Trophoblast cell (in vitro differentiated cells and primary cell): ENCODE results near the gene CENPP.

Experiments used
- DNase-seq, 2 donors: peaks; one replicate each; pipeline ENCODE4 v3.0.0-alpha.2; 2016
- H2AFZ ChIP-seq: 2 replicates; pipeline ENCODE4 v1.6.1; 2013; ENCODE audit warnings: low read length, moderate library complexity, mild to moderate bottlenecking; ENCODE audit not compliant: insufficient read depth, poor library complexity
- H2AK5ac ChIP-seq: 2 replicates; pipeline ENCODE4 v1.6.1; 2013; ENCODE audit warnings: mild to moderate bottlenecking, low read length
- H2BK120ac ChIP-seq: 2 replicates; pipeline ENCODE4 v1.6.1; 2013; ENCODE audit warnings: low read length, mild to moderate bottlenecking, moderate library complexity; ENCODE audit not compliant: insufficient read depth, poor library complexity
- H2BK12ac ChIP-seq: 2 replicates; pipeline ENCODE4 v1.6.1; 2013; ENCODE audit warnings: mild to moderate bottlenecking, low read length, moderate library complexity
- H2BK5ac ChIP-seq: 2 replicates; pipeline ENCODE4 v1.6.1; 2013; ENCODE audit warnings: low read length, low read depth, moderate library complexity, mild to moderate bottlenecking; ENCODE audit not compliant: poor library complexity
- H3K14ac ChIP-seq: 2 replicates; pipeline ENCODE4 v1.6.1; 2013; ENCODE audit warnings: mild to moderate bottlenecking, low read length
- H3K18ac ChIP-seq: 2 replicates; pipeline ENCODE4 v1.6.1; 2013; ENCODE audit warnings: mild to moderate bottlenecking, low read length
- H3K23ac ChIP-seq: 2 replicates; pipeline ENCODE4 v1.6.1; 2013; ENCODE audit warnings: low read length
- H3K27ac ChIP-seq: 2 replicates; pipeline ENCODE4 v1.5.1; 2013; ENCODE audit warnings: low read depth, mild to moderate bottlenecking, inconsistent platforms, low read length, moderate library complexity
- H3K27me3 ChIP-seq: 2 replicates; pipeline ENCODE4 v1.6.1; 2013; ENCODE audit warnings: inconsistent platforms, mild to moderate bottlenecking, low read length, moderate library complexity; ENCODE audit not compliant: insufficient read depth
- H3K36me3 ChIP-seq, 2 experiments: 1 replicate in 1 of 2; 2 replicates in 1 of 2; pipeline ENCODE4 v1.6.1; 2013; ENCODE audit warnings: low read length in 2 of 2, mild to moderate bottlenecking in 2 of 2, moderate library complexity in 1 of 2; ENCODE audit not compliant: insufficient read depth in 2 of 2, control insufficient read depth in 1 of 2
- H3K4ac ChIP-seq: 2 replicates; pipeline ENCODE4 v1.6.1; 2013; ENCODE audit warnings: low read depth, mild to moderate bottlenecking, low read length, moderate library complexity
- H3K4me1 ChIP-seq, 2 experiments: 1 replicate in 1 of 2; 2 replicates in 1 of 2; pipeline ENCODE4 v1.6.1; 2013; ENCODE audit warnings: low read length in 2 of 2, mild to moderate bottlenecking in 2 of 2, moderate library complexity in 1 of 2; ENCODE audit not compliant: insufficient read depth in 2 of 2, control insufficient read depth in 1 of 2
- H3K4me2 ChIP-seq: 2 replicates; pipeline ENCODE4 v1.6.1; 2013; ENCODE audit warnings: inconsistent platforms, mild to moderate bottlenecking, low read length, moderate library complexity
- H3K4me3 ChIP-seq: 2 replicates; pipeline ENCODE4 v1.5.1; 2013; ENCODE audit warnings: mild to moderate bottlenecking, low read depth, low read length, inconsistent platforms
- H3K79me1 ChIP-seq: one replicate; pipeline ENCODE4 v1.6.1; 2013; ENCODE audit warnings: low read length
- H3K79me2 ChIP-seq: 2 replicates; pipeline ENCODE4 v1.6.1; 2013; ENCODE audit warnings: low read length, mild to moderate bottlenecking; ENCODE audit not compliant: control insufficient read depth, insufficient read depth, poor library complexity
- H3K9ac ChIP-seq: 2 replicates; pipeline ENCODE4 v1.6.1; 2013; ENCODE audit warnings: mild to moderate bottlenecking, low read length
- H3K9me3 ChIP-seq: 2 replicates; pipeline ENCODE4 v1.6.1; 2013; ENCODE audit warnings: low read depth, mild to moderate bottlenecking, control low read depth, inconsistent platforms, low read length; ENCODE audit not compliant: insufficient read depth
- H4K12ac ChIP-seq: 2 replicates; pipeline ENCODE4 v1.6.1; 2013; ENCODE audit warnings: low read depth, mild to moderate bottlenecking, low read length, moderate library complexity
- H4K8ac ChIP-seq: 2 replicates; pipeline ENCODE4 v1.6.1; 2013; ENCODE audit warnings: low read depth, mild to moderate bottlenecking, low read length, moderate library complexity
- H4K91ac ChIP-seq: one replicate; pipeline ENCODE4 v1.6.1; 2013; ENCODE audit warnings: low read depth, mild to moderate bottlenecking, low read length, moderate library complexity
- WGBS: extraction: QIAGEN DNeasy Blood & Tissue Kit; methylation state at CpG from one replicate; pipeline ENCODE4 v1.1.7; 2013; ENCODE audit warnings: missing lambda C conversion rate; ENCODE audit not compliant: insufficient read length, insufficient coverage; ENCODE audit errors: extremely low coverage; 5-methylcytosine and 5-hydroxymethylcytosine counted together

CENPP gene

DNA sequence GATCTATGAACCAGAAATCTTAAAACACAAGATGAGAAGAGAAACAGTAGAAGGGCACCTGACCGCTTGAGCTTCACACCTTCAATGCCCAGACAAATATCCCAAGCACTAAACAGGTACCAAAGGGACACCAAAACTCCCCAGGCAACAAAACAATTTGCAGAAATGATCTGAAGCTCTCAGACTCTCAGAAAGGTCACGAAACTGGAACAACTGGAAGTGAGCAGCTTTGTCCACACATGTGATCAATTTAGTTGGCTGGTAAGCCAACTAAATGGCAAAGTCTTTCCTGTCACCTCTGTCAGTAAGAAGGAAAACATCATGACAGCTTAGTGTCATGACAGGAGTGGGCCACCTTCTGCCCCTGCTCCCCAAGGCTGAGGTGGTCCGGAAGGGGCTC is 340.1 kb downstream of the CENPP start:
- WGBS: no CpG with 5 or more reads among the region's 3 CpGs
- no peak overlapping the region for H4K12ac ChIP-seq
- H3K23ac ChIP-seq: no peak overlapping the region
- no peak overlapping the region for H3K14ac ChIP-seq
- no peaks in the 10 kb centered on the region for H3K9me3 ChIP-seq
- H2BK120ac ChIP-seq: no peak overlapping the region
- no peak overlapping the region for H4K8ac ChIP-seq
- peaks cover 11% of the 10 kb centered on the region for H3K79me1 ChIP-seq
- no peak overlapping the region for H3K4me2 ChIP-seq
- H3K36me3 ChIP-seq: peaks cover 10 to 21% of the 10 kb centered on the region in 2 experiments
- no peaks in the 10 kb centered on the region for H3K27me3 ChIP-seq
- no peak overlapping the region for H3K9ac ChIP-seq
- H3K27ac ChIP-seq: no peak overlapping the region
- H3K4ac ChIP-seq: no peak overlapping the region
- no peak overlapping the region for H3K18ac ChIP-seq
- no peak overlapping the region for H2BK5ac ChIP-seq
- no peak overlapping the region for H2AK5ac ChIP-seq
- peak in 1 of 2 donors; percentile 48 for DNase-seq
- no peak overlapping the region for H4K91ac ChIP-seq
- H2AFZ ChIP-seq: no peak overlapping the region
- no peak overlapping the region for H3K4me3 ChIP-seq
- H2BK12ac ChIP-seq: no peak overlapping the region
- peaks cover 15% of the 10 kb centered on the region for H3K79me2 ChIP-seq
- peaks cover 9 to 17% of the 10 kb centered on the region in 2 experiments for H3K4me1 ChIP-seq

GRCh38 chr9:92666236-92666635 is 340.5 kb downstream of the CENPP start:
- Histone ChIP-seq H2BK5ac (no peak overlapping the region), H2AFZ (no peak overlapping the region), H3K4ac (no peak overlapping the region), H3K23ac (no peak overlapping the region), H3K9ac (no peak overlapping the region), H2BK120ac (no peak overlapping the region), H3K36me3 (peaks cover 10 to 21% of the 10 kb centered on the region in 2 experiments), H3K4me2 (no peak overlapping the region), H2AK5ac (no peak overlapping the region), H3K27ac (no peak overlapping the region), H4K8ac (no peak overlapping the region), H3K9me3 (no peaks in the 10 kb centered on the region), H3K14ac (no peak overlapping the region), H3K27me3 (no peaks in the 10 kb centered on the region), H3K79me2 (peaks cover 13% of the 10 kb centered on the region), H2BK12ac (no peak overlapping the region), H4K12ac (no peak overlapping the region), H3K18ac (no peak overlapping the region), H4K91ac (no peak overlapping the region), H3K79me1 (peaks cover 11% of the 10 kb centered on the region), H3K4me3 (no peak overlapping the region), H3K4me1 (peaks cover 10 to 19% of the 10 kb centered on the region in 2 experiments)
- no peak for DNase-seq
- no CpG with 5 or more reads among the region's 6 CpGs for WGBS

DNA sequence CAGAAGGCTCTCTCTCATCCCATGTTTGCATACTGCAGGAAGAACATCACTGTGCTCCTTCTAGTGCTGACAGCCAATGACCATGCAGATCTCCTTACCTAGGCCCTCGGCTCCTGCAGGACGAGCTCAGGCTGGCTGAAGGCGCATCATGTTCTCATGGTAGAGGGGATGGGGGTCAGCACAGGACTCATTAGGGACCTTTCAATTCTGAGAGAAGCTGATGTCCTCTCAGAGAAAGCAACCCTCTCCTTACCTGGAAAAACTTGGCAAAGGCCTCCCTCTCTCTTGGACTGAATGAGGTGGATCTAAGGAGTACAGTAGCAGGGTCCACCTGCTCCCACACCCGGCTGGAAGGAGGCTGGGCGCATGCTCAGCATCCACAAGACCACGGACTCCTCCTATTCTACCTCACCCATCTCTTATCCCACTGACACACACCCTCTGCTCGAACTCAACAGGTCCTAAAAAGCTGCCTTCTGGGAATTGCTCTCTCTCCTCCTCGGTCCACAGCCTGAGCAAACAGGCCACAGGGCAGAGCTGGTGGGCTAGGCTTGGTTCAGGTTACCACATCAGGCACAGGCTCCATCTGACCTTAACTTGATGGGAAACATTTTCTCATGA is 341.3 kb downstream of the CENPP start:
- H2BK12ac ChIP-seq: no peak overlapping the region
- H3K79me1 ChIP-seq: peaks cover 11% of the 10 kb centered on the region
- DNase-seq: no peak
- peaks cover 7 to 21% of the 10 kb centered on the region in 2 experiments for H3K36me3 ChIP-seq
- no peak overlapping the region for H2BK5ac ChIP-seq
- no peak overlapping the region for H2AFZ ChIP-seq
- no peak overlapping the region for H3K14ac ChIP-seq
- no peak overlapping the region for H2BK120ac ChIP-seq
- no peak overlapping the region for H3K4me2 ChIP-seq
- no peak overlapping the region for H3K18ac ChIP-seq
- no CpG with 5 or more reads among the region's 8 CpGs for WGBS
- no peak overlapping the region for H3K23ac ChIP-seq
- peaks cover 12% of the 10 kb centered on the region for H3K79me2 ChIP-seq
- H3K4ac ChIP-seq: peak overlapping the region; percentile 40
- no peak overlapping the region for H4K12ac ChIP-seq
- H3K4me1 ChIP-seq: peaks cover 14 to 23% of the 10 kb centered on the region in 2 experiments
- H3K27me3 ChIP-seq: no peaks in the 10 kb centered on the region
- H4K8ac ChIP-seq: no peak overlapping the region
- no peak overlapping the region for H3K9ac ChIP-seq
- no peak overlapping the region for H4K91ac ChIP-seq
- no peak overlapping the region for H2AK5ac ChIP-seq
- no peak overlapping the region for H3K27ac ChIP-seq
- peak overlapping the region; percentile 5 for H3K4me3 ChIP-seq
- H3K9me3 ChIP-seq: no peaks in the 10 kb centered on the region

GRCh38 chr9:92668746-92669526 is 343.2 kb downstream of the CENPP start:
- Histone ChIP-seq H3K27ac (peak overlapping the region; percentile 45), H3K9me3 (no peaks in the 10 kb centered on the region), H4K91ac (peak overlapping the region; percentile 56), H2BK5ac (peak overlapping the region; percentile 8), H3K14ac (peak overlapping the region; percentile 71), H3K4me2 (peak overlapping the region; percentile 98), H3K79me2 (peaks cover 12% of the 10 kb centered on the region), H3K23ac (no peak overlapping the region), H2AFZ (peak overlapping the region; percentile 33), H4K12ac (peak overlapping the region; percentile 13), H3K36me3 (peaks cover 5 to 15% of the 10 kb centered on the region in 2 experiments), H2AK5ac (no peak overlapping the region), H2BK12ac (no peak overlapping the region), H2BK120ac (peak overlapping the region; percentile 2), H3K9ac (peak overlapping the region; percentile 42), H3K4me3 (peak overlapping the region; percentile 92), H3K18ac (peak overlapping the region; percentile 88), H4K8ac (peak overlapping the region; percentile 89), H3K4me1 (peaks cover 11 to 23% of the 10 kb centered on the region in 2 experiments), H3K27me3 (no peaks in the 10 kb centered on the region), H3K79me1 (peaks cover 11% of the 10 kb centered on the region), H3K4ac (peak overlapping the region; percentile 54)
- DNase-seq: peak; percentile 69 to 75
- WGBS: no CpG with 5 or more reads among the region's 14 CpGs
